Activated CD4-positive, alpha-beta T cell treated with anti-CD3 and anti-CD28 coated beads, Interleukin-2, amount 50 U/mL, for 4 hours (primary cell): ENCODE measurements around the gene MYO7A.

Experiments used
- DNase-seq, 2 experiments: peaks; one replicate each; pipeline ENCODE4 v3.0.0-alpha.2; 2020

The MYO7A gene

GRCh38 chr11:77127920-77128691 is at the start of gene MYO7A:
TSS of gene MYO7A (plus strand) at chr11:77128246. CDS start at chr11:77130635, 2,389 bp downstream.
- DNase-seq, result no peak

- no peak for DNase-seq
Observed at GRCh38 chr11:77079666-77080065, 48.4 kb upstream of the MYO7A start.

- no peak for DNase-seq
Observed at GRCh38 chr11:77080643-77081210, 47.3 kb upstream of the MYO7A start.

GRCh38 chr11:77081381-77081851 is 46.6 kb upstream of the MYO7A start:
- DNase-seq, result no peak

- DNase-seq, result no peak
Observed at GRCh38 chr11:77081976-77082836, 45.8 kb upstream of the MYO7A start.

- DNase-seq, result peak in 1 of 2 experiments; percentile 13
Observed at GRCh38 chr11:77082838-77083565, 45.0 kb upstream of the MYO7A start.

GRCh38 chr11:77083566-77084245 is 44.3 kb upstream of the MYO7A start:
- no peak for DNase-seq

GRCh38 chr11:77084581-77085191 is 43.4 kb upstream of the MYO7A start:
- no peak for DNase-seq

- DNase-seq, result no peak
Observed at GRCh38 chr11:77085652-77086051, 42.4 kb upstream of the MYO7A start.

GRCh38 chr11:77086521-77087472 is 41.2 kb upstream of the MYO7A start:
- DNase-seq, result no peak

- no peak for DNase-seq
Observed at GRCh38 chr11:77087723-77088225, 40.3 kb upstream of the MYO7A start.

GRCh38 chr11:77088236-77089003 is 39.6 kb upstream of the MYO7A start:
- no peak for DNase-seq

- no peak for DNase-seq
Observed at GRCh38 chr11:77089004-77089545, 39.0 kb upstream of the MYO7A start.

GRCh38 chr11:77090046-77090372 is 38.0 kb upstream of the MYO7A start:
- no peak for DNase-seq

- DNase-seq, result no peak
Observed at GRCh38 chr11:77090373-77091111, 37.5 kb upstream of the MYO7A start.

GRCh38 chr11:77091146-77091940 is 36.7 kb upstream of the MYO7A start:
- peak; percentile 76 to 77 for DNase-seq

- DNase-seq, result no peak
Observed at GRCh38 chr11:77092382-77092781, 35.7 kb upstream of the MYO7A start.
